GM12874 (cell line): ENCODE data around the gene GCC2.

ENCODE experiments used
- TF ChIP-seq, protein P1 (sequence below): IDR thresholded peaks from 2 replicates; pipeline ENCODE4 v1.5.1; 2011; ENCODE audit warnings: low read depth, mild to moderate bottlenecking, control low read depth, low read length, moderate library complexity; ENCODE audit not compliant: insufficient read depth

The GCC2 gene

DNA sequence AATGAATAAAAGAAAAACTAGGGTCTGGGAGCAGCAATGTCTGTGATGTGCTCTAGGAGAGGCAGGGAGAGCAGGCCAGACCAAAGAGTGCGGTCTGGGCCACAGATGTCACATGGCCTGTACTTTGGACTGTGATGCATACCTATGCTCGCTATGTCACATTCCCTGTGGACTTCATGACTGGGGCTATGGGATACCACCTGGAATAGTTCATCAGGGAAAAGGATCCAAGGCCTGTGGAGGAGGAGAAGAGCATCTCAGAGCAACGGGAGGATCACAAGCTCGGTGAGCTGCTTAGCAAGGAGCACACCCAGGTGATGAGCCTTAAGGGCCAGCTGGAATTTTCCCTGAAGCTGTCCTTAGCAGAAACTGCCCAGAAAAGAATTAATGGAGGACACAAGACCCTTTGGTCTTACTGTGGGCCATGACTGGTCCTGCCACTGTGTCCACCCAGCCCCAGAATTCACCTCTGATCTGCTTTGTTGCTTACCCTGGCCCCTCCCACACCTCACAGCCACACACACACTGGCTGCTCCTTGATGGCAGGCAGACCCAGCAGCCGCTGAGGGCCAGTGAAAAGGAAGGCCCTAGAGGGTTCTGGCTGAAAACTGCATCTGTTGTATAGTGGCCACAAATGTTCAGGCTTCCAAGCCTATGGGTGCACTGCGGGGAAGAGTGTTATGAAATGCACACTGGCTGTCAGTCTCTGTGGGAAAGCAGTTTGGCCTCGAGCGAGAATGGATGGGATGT is 25.3 kb upstream of the GCC2 start:
- TF ChIP-seq, protein P1, sequence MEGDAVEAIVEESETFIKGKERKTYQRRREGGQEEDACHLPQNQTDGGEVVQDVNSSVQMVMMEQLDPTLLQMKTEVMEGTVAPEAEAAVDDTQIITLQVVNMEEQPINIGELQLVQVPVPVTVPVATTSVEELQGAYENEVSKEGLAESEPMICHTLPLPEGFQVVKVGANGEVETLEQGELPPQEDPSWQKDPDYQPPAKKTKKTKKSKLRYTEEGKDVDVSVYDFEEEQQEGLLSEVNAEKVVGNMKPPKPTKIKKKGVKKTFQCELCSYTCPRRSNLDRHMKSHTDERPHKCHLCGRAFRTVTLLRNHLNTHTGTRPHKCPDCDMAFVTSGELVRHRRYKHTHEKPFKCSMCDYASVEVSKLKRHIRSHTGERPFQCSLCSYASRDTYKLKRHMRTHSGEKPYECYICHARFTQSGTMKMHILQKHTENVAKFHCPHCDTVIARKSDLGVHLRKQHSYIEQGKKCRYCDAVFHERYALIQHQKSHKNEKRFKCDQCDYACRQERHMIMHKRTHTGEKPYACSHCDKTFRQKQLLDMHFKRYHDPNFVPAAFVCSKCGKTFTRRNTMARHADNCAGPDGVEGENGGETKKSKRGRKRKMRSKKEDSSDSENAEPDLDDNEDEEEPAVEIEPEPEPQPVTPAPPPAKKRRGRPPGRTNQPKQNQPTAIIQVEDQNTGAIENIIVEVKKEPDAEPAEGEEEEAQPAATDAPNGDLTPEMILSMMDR: no peak

DNA sequence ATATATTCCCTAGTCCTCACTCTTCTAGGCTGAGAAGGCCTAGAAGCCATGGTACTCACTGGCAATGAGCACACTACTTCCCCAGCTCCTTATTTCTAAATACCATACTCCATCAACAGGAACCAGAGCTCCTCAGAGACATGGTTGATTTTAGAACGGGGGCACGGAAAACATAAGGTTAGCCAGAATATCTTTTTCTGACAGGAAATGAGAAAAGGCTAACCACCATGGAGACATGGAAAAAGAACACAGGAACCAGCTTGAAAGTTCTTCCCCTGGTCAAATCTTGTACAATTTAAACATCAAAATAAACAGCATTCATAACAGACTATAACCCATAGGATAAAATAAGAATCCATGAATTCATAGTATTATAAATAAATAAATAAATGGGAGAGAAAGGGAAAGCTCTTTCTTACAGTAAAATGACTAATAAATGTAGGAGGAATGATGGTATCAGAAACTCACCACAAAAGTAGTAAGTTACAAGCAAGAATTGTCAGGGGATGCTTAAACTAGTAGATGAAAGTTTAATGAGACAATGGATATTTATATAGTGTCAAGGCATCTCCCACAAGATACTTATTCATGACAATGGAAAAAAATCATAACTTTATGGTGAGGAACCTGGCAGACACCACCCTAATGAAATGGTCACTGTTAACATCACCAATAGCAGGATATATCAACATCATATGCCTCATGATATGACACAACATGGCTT is 20.6 kb upstream of the GCC2 start:
- TF ChIP-seq, protein P1: no peak

DNA sequence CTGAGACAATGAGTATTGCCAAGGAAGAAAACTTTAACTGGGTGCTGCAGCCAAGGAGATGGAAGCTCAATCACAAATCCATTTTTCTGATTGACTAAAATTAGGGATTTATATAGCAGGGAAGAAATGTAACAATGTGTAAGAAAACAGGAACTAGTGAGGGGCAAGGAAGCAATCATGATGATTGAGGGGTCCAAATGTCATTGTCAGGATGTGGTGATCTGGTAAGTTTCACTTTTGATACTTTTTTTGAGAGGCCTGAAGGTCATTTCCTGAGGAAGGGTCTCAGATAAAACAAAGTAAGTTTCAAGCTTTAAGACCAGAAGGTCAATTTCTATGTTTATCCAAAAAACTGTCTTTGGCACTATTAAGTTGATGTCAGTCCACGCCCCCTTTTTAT is 12.0 kb upstream of the GCC2 start:
- TF ChIP-seq, protein P1: no peak

DNA sequence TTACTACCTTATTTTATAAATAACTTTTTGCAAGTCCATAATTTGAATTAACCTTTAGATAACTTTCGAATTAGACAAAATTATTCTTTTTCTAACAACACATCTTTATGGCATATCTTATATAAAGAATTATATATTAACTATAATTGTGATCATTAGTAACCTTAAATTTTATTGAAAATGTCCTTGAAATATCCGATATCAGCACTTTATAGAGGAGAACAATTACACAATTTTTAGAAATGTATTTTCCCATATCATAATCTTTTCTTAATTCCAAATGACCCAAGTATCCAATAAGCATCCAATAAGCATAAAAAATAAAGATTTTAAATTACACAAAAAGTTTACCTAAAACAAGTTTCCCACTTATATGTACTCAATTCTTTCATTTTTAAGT is 7.3 kb upstream of the GCC2 start:
- TF ChIP-seq, protein P1: no peak

DNA sequence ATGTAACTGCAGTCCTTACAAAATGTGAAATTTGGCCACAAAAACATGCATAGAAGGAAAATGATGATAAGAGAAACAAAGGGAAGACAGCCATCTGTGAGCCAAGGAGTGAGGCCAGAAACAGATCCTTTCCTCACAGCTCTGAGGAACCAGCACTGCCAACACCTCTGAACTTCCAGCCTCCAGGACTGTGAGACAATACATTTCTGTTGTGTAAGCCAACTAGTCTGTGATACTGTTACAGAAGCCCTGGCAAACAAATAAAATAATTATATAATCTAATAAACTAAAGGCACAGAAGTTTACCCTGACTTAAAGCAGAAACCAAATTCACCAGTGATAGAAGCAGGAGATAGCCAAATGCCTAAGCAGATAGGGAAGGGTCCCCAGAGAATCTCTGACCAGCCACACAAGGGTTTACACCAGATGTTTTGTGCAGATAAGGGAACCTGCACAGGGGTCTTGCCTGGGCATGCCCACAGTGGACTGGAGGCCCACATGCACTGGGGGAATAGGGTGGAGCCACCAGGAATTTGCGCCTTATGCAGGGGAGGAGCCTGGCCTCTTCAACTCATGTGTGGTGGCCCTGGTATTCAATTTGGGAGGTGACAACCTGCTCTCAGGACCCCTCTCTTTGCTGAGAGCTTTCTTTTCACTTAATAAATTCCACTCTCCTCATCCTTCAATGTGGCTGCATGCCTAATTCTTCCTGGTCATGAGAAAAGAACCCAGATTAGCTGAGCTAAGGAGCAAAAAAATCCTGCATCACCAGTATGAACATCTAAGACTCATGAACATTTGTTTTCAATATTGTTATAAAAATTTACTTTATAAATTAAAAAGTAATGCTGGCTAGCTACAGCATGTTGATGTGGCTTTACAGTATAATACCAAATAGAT is 3.8 kb upstream of the GCC2 start:
- TF ChIP-seq, protein P1: no peak

DNA sequence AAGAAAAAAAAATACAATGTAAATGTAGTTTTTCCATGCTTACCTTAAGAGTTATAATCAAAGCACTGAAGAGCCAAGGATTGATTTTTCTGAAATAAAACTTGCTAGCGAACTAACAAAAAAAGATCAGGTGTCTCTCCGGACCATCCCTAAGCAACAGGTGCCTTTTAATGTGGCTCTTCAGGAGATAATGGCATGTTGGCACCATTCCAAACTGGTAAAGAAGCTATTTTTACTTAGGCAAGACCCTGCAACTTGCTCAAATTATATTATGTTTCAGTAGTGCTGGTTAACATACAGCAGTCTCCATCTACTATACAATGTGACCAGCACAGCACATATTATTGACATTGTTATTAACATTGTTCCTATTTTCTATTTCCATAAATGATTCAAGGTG is 2.3 kb upstream of the GCC2 start:
- TF ChIP-seq, protein P1: no peak
